Gastroesophageal sphincter (tissue), 4 donors: ENCODE results near the gene CYTH1. TPM values are rescaled to one million over a fixed set of nuclear protein-coding genes. Genes with fewer than 3 reads are reported as not detected.
A peak's percentile ranks its signal among the peaks of the same experiment; 100 is the strongest.

Experiments used
- ATAC-seq: fragments of 150-250 bp; one replicate; pipeline ENCODE4 v1.9.1; 2016; ENCODE audit warnings: mild to moderate bottlenecking, moderate library complexity
- H3K27ac ChIP-seq, 4 donors: fragments of 200-600 bp; sonication (generic) in 3 of 4; 1 replicate in 3 of 4; 2 replicates in 1 of 4; pipeline ENCODE4 v1.5.1; 2016 to 2019
- H3K27me3 ChIP-seq: fragments of 200-600 bp; sonication (generic); one replicate; pipeline ENCODE4 v1.5.1; 2019
- H3K36me3 ChIP-seq, 2 donors: fragments of 200-600 bp; sonication (generic); one replicate each; pipeline ENCODE4 v1.5.1; 2019; ENCODE audit warnings: control low read depth in 1 of 2
- H3K4me1 ChIP-seq, 3 donors: fragments of 200-600 bp; sonication (generic); 1 replicate in 2 of 3; 2 replicates in 1 of 3; pipeline ENCODE4 v1.5.1; 2016 to 2019; ENCODE audit warnings: control low read depth in 2 of 3
- H3K4me3 ChIP-seq, 2 donors: fragments of 200-600 bp; sonication (generic); one replicate each; pipeline ENCODE4 v1.5.1; 2019; ENCODE audit warnings: mild to moderate bottlenecking in 1 of 2, moderate library complexity in 1 of 2
- H3K9me3 ChIP-seq, 3 donors: fragments of 200-600 bp; sonication (generic); one replicate each; pipeline ENCODE4 v1.5.1; 2017 to 2019; ENCODE audit warnings: control low read depth in 2 of 3
- EP300 ChIP-seq: sonication (generic); formaldehyde crosslinking; IDR thresholded peaks from one replicate; pipeline ENCODE4 v1.6.1; 2017; ENCODE audit warnings: antibody characterized with exemption, mild to moderate bottlenecking
- POLR2A ChIP-seq, 2 donors: fragments of 450-650 bp; IDR thresholded peaks; one replicate each; pipeline ENCODE4 v1.6.1; 2017; ENCODE audit warnings: antibody characterized with exemption in 2 of 2, mild to moderate bottlenecking in 2 of 2, moderate library complexity in 1 of 2
- POLR2AphosphoS5 ChIP-seq: sonication (generic); formaldehyde crosslinking; IDR thresholded peaks from one replicate; pipeline ENCODE4 v1.6.1; 2017; ENCODE audit warnings: antibody characterized with exemption
- WGBS, 2 donors: methylation state at CpG; one replicate each; pipeline ENCODE4 v1.1.5; 2018; ENCODE audit warnings: low coverage in 1 of 2; 5-methylcytosine and 5-hydroxymethylcytosine counted together
- total RNA-seq, 4 donors: library from RNA; depleted of rRNA; stranded (reverse); fragments of >200 nt; gene quantifications; one replicate each; pipeline ENCODE4 v1.1.0, GENCODE V29; 2016
- TF ChIP-seq, protein P1 (sequence below), 4 experiments: fragments of 200-600 bp in 2 of 4; fragments of 450-650 bp in 2 of 4; sonication (generic) in 1 of 4; IDR thresholded peaks; one replicate each; pipeline ENCODE4 v1.5.1; 2017 to 2019; ENCODE audit warnings: antibody characterized with exemption in 4 of 4, mild to moderate bottlenecking in 2 of 4, moderate library complexity in 2 of 4

The CYTH1 gene
- total RNA-seq, 4 donors from 2014 or later, result 26.9 to 38.0 (median 31.0) TPM

DNA sequence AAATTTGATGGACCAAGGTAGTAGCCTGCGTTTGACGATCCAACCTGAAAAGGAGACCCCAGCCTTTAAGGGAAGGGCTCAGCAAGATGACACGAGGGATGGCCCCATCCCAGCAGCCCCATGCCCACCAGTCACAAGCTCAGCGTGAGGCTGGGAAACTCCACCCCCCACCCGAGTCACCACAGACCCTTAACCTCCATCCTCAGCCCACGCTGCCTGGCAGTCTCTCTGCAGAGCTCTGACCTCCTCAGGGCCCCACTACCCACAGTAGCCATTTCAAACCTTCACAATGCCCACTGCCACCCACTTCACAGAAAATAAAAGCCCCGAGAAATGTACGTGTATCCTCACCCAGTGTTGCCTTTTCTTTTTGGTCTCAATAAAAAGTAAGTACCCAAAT is 39.9 kb upstream of the CYTH1 start:
- Histone ChIP-seq H3K9me3 (no peaks in the 10 kb centered on the region), H3K27ac (no peak overlapping the region), H3K4me1 (peaks cover 0 to 13% (median 0%) of the 10 kb centered on the region in 3 donors), H3K36me3 (peaks cover 0 to 100% of the 10 kb centered on the region in 2 donors), H3K4me3 (no peak overlapping the region), H3K27me3 (no peaks in the 10 kb centered on the region)
- 95% methylated on average over 8 of the region's 8 CpGs; no CpG with 5 or more reads in 1 of the 2 donors for WGBS, 2 donors
- TF ChIP-seq POLR2A (IDR thresholded peaks at IDR 0.05) (no peak), EP300 (no peak), POLR2AphosphoS5 (no peak)
- TF ChIP-seq, protein P1, sequence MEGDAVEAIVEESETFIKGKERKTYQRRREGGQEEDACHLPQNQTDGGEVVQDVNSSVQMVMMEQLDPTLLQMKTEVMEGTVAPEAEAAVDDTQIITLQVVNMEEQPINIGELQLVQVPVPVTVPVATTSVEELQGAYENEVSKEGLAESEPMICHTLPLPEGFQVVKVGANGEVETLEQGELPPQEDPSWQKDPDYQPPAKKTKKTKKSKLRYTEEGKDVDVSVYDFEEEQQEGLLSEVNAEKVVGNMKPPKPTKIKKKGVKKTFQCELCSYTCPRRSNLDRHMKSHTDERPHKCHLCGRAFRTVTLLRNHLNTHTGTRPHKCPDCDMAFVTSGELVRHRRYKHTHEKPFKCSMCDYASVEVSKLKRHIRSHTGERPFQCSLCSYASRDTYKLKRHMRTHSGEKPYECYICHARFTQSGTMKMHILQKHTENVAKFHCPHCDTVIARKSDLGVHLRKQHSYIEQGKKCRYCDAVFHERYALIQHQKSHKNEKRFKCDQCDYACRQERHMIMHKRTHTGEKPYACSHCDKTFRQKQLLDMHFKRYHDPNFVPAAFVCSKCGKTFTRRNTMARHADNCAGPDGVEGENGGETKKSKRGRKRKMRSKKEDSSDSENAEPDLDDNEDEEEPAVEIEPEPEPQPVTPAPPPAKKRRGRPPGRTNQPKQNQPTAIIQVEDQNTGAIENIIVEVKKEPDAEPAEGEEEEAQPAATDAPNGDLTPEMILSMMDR (IDR thresholded peaks at IDR 0.05), result no peak
- ATAC-seq, result no peak

DNA sequence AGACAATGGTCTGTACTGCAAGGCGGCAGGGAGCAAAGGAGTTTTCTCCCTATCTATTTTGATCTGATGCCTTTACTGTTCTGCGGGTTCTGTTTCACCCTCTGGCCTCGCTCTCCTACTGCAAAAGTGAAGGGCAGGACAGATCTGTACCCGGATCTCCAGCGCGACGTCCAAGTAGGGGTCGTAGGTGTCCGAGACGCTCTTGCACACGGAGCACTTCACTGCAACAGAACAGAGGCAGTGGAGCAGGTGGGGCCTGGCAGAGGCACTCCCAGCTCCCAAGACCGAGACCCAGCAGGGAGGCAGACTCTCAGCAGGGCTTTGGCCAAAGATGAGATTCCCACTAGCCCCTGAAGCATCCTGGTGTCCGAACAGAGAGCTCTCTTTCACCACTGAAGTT is 38.8 kb upstream of the CYTH1 start:
- Histone ChIP-seq H3K27ac (peak overlapping the region in 1 of 4 donors; percentile 14), H3K36me3 (peaks cover 0 to 100% of the 10 kb centered on the region in 2 donors)
- 88% methylated on average over 3 of the region's 13 CpGs; no CpG with 5 or more reads in 1 of the 2 donors for WGBS, 2 donors

DNA sequence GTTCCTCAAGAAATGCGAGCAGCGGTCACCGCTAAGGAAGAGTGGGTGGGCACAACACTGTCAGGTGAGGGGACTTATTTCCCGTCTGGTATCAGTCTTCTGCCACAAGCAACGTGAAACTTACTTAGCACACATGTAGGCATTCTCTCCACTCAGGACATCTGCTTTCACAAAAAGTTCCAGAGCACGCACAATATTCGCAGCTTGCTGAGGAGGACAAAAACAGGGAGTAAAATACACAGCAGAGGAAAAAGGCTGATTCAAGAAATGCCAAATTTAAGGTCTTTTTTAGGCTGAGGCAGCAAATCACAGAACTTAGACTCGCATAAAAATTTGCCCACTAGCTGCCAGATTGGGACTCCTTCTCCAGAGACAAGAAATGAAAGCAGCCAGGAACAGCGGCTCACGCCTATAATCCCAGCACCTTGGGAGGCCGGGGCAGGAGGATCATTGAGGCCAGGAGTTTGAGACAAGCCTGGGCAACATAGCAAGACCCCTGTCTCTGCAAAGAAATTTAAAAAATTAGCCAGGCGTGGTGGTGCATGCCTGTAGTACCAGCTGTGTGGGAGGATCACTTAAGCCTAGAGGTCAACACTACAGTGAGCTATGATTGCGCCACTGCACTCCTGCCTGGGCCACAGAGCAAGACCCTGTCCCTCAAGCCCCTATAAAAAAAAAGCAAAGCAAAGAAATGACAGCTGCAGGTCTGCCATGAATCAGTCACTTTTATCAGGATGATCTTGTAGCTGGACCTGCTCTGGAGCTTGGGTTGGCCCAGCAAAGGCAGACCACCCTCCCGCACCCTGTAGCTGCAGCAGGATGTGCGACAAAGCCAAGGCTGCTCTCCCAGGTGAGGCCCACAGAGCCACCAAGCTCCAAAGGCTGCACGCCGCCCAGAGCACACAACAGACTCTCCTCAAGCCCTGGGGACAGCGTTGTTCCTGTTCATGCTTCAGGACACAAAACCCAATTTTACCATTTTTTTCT is 38.0 kb upstream of the CYTH1 start:
- peak; percentile 29 for ATAC-seq
- Histone ChIP-seq H3K9me3 (no peaks in the 10 kb centered on the region), H3K27ac (peak overlapping the region in 3 of 4 donors; percentile 14 to 70 (median 29)), H3K27me3 (no peaks in the 10 kb centered on the region), H3K4me1 (peaks cover 0 to 13% (median 0%) of the 10 kb centered on the region in 3 donors), H3K4me3 (no peak overlapping the region), H3K36me3 (peaks cover 0 to 100% of the 10 kb centered on the region in 2 donors)
- TF ChIP-seq, protein P1 (IDR thresholded peaks at IDR 0.05), result no peak
- TF ChIP-seq EP300 (no peak), POLR2A (IDR thresholded peaks at IDR 0.05) (no peak), POLR2AphosphoS5 (no peak)
- WGBS, 2 donors, result 85 to 94% methylated on average over 6 to 16 of the region's 18 CpGs

More for the DNA sequence above, 38.8 kb upstream of the CYTH1 start:
- Histone ChIP-seq H3K9me3 (no peaks in the 10 kb centered on the region), H3K27me3 (no peaks in the 10 kb centered on the region), H3K4me1 (peaks cover 0 to 13% (median 0%) of the 10 kb centered on the region in 3 donors), H3K4me3 (no peak overlapping the region)
- TF ChIP-seq POLR2AphosphoS5 (no peak), POLR2A (IDR thresholded peaks at IDR 0.05) (no peak), EP300 (no peak)
- TF ChIP-seq, protein P1 (IDR thresholded peaks at IDR 0.05), result no peak
- no peak for ATAC-seq

DNA sequence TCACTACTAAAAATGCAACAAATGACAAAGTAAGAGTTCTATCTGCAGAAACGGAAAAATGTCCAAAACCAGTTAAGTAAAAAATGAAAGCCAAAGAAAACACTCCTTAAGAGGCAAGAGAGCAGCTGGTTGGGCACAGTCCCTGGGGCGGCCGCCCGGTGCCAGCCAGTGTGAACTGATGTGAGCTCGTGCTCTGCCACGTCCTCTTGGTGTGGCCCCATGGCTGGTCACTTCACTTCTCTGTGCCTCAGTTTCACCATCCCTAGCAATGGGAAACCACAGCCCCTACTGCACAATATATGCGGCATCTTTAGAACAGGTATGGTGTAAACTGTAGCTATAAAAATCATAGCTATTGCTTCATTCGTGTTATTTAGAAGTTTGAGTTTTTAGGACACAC is 37.3 kb upstream of the CYTH1 start:
- ATAC-seq, result no peak
- no peak overlapping the region for H3K4me3 ChIP-seq
- H3K27ac ChIP-seq, result peak overlapping the region in 3 of 4 donors; percentile 7 to 70 (median 29)
- peaks cover 0 to 13% (median 0%) of the 10 kb centered on the region in 3 donors for H3K4me1 ChIP-seq
- no peaks in the 10 kb centered on the region for H3K27me3 ChIP-seq
- WGBS, 2 donors, result 71 to 76% methylated on average over 2 to 8 of the region's 8 CpGs
- H3K36me3 ChIP-seq, result peaks cover 0 to 100% of the 10 kb centered on the region in 2 donors
- H3K9me3 ChIP-seq, result no peaks in the 10 kb centered on the region
- no peak for TF ChIP-seq POLR2AphosphoS5
- TF ChIP-seq POLR2A (IDR thresholded peaks at IDR 0.05), result no peak
- TF ChIP-seq, protein P1 (IDR thresholded peaks at IDR 0.05), result no peak
- no peak for TF ChIP-seq EP300
